Fibroblast of mammary gland (primary cell): ENCODE results near the gene RAB15.

ENCODE experiments used
- DNase-seq: peaks from one replicate; pipeline ENCODE4 v3.0.0-alpha.2; 2010; ENCODE audit warnings: low read depth
- H3K4me3 ChIP-seq: 2 replicates; pipeline ENCODE4 v1.5.1; 2011; ENCODE audit warnings: low read depth, mild to moderate bottlenecking, low read length, moderate library complexity; ENCODE audit not compliant: control insufficient read depth
- TF ChIP-seq, protein P1 (sequence below): conservative IDR thresholded peaks from 2 replicates; pipeline ENCODE4 v1.5.1; 2011; ENCODE audit warnings: low read depth, low read length, inconsistent platforms; ENCODE audit not compliant: control insufficient read depth, insufficient read depth

The RAB15 gene

DNA sequence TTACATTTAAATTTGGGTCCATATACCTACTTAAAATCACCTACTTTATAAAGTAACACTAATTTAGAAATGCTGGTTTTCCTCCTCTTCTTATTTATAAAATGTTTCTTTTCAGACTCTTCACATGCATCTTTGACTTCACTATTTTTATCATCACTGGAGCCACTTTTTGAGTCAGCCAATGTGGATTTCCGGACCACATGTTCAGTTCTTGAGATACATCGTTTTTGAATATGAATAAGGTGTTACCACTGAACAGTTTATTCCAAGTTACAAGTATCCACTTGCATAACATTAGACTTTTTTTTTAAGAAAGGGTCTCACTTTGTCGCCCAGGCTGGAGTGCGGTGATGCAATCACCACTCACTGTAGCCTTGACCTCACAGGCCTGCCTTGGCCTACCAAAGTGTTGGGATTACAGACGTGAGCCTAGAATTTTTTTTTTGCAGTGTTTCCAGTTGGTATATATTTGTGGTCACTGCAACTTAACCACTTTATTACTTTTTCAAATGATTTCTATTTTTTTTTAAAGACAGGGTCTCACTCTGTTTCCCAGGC, 20.3 kb upstream of the RAB15 start:
- no peak for DNase-seq
- H3K4me3 ChIP-seq: no peak overlapping the region
- TF ChIP-seq, protein P1, sequence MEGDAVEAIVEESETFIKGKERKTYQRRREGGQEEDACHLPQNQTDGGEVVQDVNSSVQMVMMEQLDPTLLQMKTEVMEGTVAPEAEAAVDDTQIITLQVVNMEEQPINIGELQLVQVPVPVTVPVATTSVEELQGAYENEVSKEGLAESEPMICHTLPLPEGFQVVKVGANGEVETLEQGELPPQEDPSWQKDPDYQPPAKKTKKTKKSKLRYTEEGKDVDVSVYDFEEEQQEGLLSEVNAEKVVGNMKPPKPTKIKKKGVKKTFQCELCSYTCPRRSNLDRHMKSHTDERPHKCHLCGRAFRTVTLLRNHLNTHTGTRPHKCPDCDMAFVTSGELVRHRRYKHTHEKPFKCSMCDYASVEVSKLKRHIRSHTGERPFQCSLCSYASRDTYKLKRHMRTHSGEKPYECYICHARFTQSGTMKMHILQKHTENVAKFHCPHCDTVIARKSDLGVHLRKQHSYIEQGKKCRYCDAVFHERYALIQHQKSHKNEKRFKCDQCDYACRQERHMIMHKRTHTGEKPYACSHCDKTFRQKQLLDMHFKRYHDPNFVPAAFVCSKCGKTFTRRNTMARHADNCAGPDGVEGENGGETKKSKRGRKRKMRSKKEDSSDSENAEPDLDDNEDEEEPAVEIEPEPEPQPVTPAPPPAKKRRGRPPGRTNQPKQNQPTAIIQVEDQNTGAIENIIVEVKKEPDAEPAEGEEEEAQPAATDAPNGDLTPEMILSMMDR: no peak

DNA sequence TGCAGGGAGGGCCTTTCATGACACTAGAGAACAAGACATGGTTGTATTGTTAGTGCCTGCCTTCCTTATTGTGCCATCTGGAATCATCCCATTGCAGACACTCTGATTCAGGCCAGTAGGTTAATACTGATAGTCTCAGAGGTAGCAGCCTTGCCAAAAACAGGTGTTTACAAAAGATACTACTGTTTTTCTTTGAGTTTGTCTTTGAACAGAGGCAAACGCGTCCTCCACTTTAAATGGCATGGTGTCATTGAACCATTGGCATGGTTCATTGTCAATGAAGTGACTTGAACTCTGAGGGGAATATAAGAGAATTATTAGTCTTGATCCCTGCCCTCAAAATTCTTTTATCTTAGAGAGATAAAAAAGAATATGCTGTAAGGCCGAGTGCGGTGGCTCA, 18.8 kb upstream of the RAB15 start:
- no peak for DNase-seq
- TF ChIP-seq, protein P1: no peak
- no peak overlapping the region for H3K4me3 ChIP-seq

DNA sequence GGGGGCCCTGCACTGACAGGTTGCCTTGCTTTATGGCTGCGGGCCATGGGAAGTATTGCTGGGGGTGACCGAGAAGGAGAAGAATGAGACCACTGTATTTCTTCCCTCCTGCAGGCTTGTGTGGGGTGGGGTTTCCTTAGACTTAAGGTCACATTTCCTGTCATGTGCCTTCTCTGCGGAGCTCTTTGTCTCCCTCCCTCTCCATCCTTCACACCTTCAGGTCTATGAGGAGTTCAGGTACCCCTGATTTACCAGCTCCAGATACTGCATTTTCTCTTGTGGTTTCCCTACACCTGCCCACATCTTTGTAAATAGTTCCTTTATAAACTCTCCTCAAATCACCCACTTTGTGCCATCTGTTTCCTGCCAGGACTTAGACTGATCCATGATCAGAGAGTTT, 18.2 kb upstream of the RAB15 start:
- TF ChIP-seq, protein P1: no peak
- no peak for DNase-seq
- H3K4me3 ChIP-seq: no peak overlapping the region

DNA sequence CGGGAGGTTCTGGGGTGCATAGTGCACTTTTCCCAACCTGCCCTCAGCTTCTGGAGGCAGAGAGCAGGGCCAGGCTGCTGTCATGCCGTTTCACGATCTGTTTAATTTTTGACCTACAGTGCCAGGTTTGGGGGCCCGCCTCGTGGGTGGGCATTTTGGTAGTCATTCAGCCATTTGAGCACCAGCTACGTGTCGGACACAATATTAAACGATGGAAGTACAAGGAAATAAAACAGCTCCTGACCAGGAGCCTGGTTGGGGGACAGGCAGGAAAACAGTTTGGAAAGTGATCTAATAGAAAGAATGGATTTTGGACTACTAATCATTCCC, 15.3 kb upstream of the RAB15 start:
- no peak for DNase-seq
- TF ChIP-seq, protein P1: no peak
- H3K4me3 ChIP-seq: peak overlapping the region; percentile 98

DNA sequence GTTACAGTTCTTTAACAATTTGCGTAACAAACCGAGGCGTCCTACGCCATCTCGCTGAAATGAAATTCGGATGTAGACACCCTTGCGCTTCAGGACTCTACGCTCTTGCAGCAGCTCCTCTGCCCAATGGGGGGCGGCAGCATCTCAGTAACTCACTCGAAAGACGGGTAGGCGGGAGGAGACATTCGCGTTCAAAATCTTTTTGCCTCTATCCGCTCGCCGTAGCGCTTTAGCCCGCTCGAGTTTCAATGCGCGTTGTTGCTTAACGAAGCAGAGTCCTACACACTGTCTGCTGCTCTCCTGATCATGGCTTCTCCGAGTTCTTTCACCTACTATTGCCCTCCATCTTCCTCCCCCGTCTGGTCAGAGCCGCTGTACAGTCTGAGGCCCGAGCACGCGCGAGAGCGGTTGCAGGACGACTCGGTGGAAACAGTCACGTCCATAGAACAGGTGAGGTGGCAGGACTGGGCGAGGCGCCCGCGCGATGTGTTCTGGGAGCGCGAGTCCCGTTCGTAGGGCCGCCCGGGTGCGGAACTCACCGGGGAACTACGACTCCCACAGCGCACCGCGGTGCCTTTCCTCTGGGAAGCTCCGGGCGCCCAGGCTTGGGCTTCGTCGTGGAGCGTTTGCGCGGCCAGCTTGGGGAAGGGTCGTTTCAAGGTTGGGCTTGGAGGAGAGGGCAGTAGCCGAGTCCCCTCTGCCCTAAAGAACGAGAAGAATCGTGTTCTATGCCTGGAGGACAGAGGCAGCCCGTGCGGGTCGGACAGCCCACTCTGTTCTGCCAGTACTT, 14.7 kb upstream of the RAB15 start, which contains the start of gene FNTB:
Gene FNTB (plus strand): TSS at position 248 of the 790 bp plus-strand sequence. CDS start 59 bp downstream, at position 307.
- TF ChIP-seq, protein P1: peak; percentile 83
- peak within 1 kb of the TSS; percentile 98 for H3K4me3 ChIP-seq
- DNase-seq: peak; percentile 96

DNA sequence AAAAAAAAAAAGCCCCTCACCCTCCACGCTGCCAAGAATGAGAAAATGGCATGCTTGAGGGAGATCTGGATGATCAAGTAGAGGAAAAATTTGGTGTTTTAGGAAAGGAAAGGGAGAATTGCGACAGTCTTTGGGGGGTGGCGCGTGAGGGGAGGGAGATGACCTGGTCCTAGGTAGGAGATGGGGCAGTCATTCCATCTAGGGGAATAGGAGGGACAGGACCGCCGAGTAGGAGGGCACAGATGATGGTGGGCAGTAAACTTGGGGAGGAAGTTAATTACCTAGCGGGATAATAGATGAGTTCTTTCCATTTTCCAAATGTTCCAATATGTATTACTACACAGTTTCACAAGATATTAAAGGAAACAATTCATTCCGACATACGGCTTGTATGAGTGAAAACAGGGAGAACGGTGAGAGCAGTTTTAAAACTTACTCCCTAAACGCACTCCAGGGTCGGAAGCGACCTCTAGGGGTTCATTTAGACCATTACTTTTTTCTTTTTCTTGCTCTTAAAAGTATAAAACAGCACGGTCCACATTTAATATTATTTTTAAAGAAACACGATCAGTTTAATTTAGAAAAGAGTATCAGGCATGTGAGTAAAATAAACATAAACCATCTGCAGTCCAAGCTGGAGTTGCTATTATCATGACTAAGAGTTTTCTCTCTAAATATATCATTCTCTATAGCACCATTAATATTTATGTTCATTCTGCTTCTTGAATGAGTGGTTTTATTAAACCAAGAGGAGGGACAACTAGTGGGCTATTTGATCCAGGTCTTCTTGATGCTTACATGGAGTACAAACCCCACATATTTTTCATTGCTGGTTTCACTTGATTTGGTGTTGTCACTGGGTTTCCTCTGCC, 11.5 kb upstream of the RAB15 start:
- peak overlapping the region; percentile 18 for H3K4me3 ChIP-seq
- DNase-seq: peak; percentile 67
- TF ChIP-seq, protein P1: peak; percentile 71
